Measurements from ENCODE around the gene COBL.

GRCh38 chr7:50982626-50983025 lies 334.0 kb downstream of the COBL start:
- TF ChIP-seq, protein P1, sequence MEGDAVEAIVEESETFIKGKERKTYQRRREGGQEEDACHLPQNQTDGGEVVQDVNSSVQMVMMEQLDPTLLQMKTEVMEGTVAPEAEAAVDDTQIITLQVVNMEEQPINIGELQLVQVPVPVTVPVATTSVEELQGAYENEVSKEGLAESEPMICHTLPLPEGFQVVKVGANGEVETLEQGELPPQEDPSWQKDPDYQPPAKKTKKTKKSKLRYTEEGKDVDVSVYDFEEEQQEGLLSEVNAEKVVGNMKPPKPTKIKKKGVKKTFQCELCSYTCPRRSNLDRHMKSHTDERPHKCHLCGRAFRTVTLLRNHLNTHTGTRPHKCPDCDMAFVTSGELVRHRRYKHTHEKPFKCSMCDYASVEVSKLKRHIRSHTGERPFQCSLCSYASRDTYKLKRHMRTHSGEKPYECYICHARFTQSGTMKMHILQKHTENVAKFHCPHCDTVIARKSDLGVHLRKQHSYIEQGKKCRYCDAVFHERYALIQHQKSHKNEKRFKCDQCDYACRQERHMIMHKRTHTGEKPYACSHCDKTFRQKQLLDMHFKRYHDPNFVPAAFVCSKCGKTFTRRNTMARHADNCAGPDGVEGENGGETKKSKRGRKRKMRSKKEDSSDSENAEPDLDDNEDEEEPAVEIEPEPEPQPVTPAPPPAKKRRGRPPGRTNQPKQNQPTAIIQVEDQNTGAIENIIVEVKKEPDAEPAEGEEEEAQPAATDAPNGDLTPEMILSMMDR (conservative IDR thresholded peaks at IDR 0.05; ENCODE audit: low read length): no peak; the same call in 1 of the 2 replicates
- no peak for TF ChIP-seq EZH2phosphoT487 (IDR thresholded peaks at IDR 0.05; ENCODE audit: borderline replicate concordance)

All from Loucy (cell line).